GM21390 (cell line): ENCODE data around the gene BSN.
"Not testable (repeated sequence)": the region's sequence is repeated elsewhere in the genome, so short reads cannot be mapped to it uniquely, and the experiment has no call there.

Experiments used
- ATAC-seq: cut with Tn5 transposase; IDR thresholded peaks from one replicate; pipeline ENCODE4 v1.9.1; 2021; ENCODE audit not compliant: unreplicated experiment

BSN gene

DNA sequence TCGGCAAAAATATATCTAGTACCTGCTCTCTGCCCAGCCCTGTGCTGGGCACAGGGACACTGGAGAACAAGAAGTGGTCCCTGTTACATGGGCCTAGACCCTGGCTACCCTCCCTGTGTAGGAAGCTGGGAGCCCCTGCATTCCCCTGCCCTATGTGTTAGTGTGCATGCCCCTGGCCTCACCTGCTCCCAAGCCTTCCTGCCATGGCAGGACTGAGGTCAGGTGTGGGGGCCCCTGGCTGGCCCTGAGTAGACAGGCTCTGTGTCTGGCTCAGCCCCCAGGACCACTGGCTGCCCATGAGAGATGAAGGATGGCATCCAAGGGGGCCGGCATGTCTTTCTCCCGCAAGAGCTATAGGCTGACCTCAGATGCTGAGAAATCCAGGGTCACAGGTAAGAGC lies 136.6 kb downstream of the BSN start:
- not testable (repeated sequence) for ATAC-seq

GRCh38 chr3:49691481-49691880 lies 137.2 kb downstream of the BSN start:
- not testable (repeated sequence) for ATAC-seq

DNA sequence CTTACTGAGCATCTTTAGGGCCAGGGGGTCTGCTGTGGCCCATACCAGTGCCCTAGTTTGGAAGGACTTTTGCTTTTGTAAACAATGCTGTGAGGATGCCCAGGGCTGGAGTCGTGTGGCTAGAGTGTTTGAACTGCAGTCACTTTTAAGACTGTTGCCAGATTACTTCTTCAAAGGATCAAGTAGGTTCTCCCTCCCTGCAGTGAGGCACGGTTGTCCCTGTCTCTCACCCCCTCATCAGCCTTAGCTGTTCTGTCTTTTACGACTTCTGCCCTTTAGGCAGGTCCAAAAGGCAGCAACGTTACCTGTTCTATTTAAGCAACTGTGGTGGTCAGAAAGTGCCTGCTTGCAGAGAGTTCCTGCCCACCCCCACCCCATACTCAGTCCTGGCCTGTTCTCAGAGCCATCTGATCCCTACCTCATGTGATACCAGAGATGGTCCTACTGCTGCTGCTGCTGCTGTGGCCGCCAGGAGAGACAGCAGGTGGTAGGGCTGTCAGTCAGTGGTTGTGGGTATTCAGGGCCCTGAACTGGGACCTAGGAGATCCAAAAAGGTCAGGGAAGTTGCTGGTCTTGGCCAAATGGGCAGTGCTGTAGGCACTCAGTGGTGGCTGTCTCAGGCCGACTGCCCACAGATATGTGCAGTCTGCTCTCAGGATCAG lies 140.3 kb downstream of the BSN start:
- not testable (repeated sequence) for ATAC-seq

DNA sequence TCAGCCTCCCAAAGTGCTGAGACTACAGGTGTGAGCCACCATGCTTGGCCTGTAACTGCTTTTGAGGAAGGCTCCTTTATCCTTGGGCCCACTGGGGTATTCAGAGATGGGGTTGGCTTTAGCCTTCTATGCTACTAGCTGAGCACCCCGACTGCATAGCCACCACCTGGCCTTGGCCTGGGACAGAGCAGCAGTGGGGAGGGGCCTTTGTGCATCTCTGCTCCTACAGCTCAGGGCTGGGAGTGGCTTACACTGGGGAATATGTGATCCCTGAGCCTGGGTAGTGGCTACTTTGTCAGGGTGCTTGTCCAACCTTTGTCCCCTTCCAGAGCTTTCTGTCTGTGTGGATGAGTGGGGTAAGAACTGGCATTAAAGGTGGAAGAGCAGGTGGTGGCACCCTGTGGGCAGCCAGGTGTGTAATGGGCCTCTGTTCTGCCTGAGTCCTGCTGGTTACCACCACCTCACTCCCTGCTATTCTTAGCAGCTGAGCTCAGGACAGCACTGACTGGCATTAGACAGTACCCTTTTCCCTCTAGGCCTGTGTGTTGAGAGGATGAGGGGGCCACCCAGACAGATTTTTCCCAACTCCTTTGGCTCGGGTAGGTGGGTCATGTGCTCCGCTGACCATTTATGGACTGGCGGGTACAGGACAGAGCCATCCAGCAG lies 141.2 kb downstream of the BSN start:
- ATAC-seq, result not testable (repeated sequence)

- no peak for ATAC-seq
These were observed 145.2 kb downstream of the BSN start for GRCh38 chr3:49699281-49699979.

DNA sequence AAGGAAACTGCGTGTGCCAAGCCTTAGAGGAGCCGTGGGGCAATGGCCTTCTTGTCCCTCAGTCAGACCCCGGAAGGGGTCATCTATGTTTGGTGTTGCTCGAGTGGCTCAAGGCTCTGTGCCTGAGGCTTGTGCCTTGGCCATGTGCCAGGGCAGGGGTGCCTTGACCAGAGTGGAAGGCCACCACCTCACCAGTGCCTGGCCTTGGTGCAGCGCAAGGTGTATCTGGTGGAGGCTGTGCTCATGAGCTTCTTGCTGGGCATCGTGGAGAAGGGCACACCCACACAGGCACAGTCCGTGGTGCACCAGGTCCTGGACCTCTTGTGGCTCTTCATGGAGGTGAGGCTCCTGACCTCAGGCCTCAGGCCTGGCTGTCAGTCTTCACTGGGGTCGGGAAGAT lies 145.7 kb downstream of the BSN start:
- no peak for ATAC-seq

DNA sequence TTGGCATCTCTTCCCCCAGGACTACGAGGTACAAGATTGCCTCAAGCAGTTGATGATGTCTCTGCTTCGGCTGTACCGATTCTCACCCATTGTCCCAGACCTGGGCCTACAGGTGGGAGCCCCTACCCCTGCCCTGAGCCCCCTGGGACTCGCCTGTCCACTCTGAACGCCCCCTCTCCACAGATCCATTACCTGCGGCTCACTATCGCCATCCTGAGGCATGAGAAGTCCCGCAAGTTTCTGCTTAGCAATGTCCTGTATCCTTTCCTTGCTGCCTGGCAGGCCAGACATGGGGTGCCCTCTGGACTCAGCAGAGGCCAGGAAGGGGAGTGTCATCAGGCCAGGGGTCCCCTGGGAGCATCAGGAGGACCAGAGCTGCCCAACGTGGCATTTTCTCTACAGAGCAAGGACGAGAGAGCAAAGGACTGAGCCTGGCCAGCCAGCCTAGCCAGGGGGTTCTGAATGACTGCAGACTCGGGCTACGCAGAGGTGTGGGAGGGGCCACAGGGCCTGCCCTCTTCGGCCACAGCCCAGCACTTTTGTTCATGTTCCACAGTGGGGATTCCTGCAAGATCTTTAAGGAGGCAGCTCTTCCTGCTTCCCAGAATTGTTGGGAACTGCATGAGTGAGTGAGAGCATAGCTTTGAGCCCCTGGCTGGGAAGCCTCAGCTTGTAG lies 146.3 kb downstream of the BSN start:
- ATAC-seq, result no peak

GRCh38 chr3:49701388-49702077 lies 147.3 kb downstream of the BSN start:
- ATAC-seq, result no peak

GRCh38 chr3:49702672-49703071 lies 148.4 kb downstream of the BSN start:
- no peak for ATAC-seq

DNA sequence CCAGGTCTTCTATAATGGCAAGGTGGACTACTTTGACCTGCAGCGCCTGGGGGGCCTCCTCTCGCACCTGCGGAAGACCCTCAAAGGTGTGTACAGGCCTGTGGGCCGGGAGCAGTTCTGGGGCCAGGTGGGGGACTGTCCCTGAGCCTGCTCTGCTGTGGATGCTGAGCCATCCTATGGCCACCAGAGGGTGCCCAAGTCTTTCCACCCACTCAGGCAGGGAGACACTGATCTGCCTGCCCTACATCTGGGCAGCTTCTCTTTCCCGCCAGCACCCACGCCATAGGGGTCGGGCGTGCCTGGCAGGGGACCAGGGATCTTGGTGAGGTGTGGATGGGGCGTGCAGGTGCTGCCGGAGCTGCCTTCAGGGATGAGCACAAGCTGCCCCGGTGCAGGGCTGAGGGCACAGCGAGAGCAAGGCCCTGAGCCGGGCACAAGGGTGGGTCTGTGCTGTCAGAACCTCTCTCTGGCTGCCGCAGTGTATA lies 149.2 kb downstream of the BSN start:
- ATAC-seq, result no peak

DNA sequence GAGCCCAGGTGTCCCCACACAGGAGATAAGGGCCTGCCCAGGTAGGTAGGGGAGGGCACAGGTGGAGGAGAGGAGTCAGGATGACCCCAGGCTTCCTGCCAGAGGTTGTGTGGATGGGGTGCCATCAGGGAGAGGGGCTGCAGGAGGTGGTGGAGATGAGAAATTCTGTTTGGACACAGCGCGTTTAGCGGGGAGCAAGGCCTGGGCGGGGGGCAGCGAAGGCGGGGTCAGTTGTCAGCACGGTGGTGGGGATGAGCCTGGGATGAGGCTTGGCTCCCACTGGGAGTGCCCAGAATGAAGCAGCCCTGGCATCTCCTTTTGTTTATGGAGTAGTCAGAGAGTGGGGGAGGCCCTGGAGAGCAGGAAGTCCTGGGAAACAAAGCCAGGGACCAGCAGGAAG lies 149.7 kb downstream of the BSN start:
- ATAC-seq, result no peak

DNA sequence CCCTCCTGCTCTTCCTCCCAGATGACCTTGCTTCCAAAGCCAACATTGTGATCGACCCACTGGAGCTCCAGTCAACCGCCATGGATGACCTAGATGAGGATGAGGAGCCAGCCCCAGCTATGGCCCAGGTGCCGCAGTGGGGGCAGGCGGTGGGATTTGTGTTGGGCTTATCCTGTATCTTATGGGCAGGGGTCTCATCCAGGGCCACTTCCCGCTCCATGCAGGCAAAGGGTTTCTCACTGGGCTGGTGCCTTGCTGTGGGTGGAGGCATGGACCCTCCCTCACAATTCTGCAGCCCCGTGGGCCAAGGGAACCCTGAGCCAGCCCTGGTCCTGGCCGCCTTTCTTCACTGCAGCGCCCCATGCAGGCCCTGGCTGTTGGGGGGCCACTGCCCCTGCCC lies 150.4 kb downstream of the BSN start:
- no peak for ATAC-seq

DNA sequence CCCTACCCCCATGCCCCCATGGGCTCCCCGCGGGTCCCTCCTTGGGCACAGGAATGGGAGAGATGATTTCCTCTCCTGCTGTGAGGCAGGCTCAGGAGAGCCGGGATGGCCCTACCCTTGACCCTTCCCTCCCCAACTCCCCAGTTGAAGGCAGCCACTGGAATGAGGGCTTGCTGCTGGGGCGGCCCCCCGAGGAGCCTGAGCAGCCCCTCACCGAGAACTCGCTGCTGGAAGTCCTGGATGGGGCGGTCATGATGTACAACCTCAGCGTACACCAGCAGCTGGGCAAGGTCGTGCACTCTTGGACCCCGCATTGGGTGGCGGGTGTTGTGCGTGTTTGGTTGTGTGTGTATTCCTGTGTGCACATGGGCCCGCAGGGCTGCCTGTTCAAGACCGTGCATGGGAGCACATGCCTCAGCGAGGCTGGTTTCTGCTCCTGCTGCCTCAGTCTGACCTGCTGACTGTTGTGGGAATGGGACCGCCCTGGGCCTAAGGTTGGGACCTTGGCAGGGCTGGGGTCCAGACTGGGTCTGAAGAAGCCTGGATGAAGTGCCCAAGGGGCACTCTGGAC lies 151.2 kb downstream of the BSN start:
- no peak for ATAC-seq

DNA sequence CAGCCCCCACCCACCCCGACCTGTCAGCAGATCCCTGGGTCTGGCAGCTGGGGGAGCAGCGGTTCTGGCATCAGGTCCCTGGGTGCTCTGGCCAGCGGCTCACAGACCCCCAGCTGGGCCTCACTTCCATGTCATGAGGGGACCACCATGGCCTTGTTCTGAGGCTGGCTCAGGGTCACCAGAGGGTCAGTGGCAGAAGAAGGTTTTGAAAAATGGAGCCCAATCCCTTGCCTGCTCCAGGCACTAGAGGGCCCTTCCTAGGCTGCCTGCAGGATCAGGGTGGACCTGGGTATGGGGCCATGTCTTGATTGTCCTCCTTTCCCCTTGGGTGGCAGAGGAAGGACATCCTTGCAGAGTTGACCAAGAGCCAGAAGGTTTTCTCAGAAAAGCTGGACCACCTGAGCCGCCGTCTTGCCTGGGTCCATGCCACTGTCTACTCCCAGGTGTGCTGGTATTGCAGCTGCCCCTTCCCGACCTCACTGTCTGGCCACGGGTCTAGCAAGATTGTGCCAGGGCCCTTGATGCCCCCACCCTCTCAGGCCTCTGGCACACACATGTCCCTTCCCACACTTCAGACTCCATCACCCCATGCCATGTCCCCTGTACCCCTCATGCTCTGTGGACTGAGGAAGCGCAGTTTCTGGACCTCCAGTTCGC lies 152.3 kb downstream of the BSN start:
- ATAC-seq, result no peak

GRCh38 chr3:49707113-49707480 lies 152.8 kb downstream of the BSN start:
- ATAC-seq, result no peak

DNA sequence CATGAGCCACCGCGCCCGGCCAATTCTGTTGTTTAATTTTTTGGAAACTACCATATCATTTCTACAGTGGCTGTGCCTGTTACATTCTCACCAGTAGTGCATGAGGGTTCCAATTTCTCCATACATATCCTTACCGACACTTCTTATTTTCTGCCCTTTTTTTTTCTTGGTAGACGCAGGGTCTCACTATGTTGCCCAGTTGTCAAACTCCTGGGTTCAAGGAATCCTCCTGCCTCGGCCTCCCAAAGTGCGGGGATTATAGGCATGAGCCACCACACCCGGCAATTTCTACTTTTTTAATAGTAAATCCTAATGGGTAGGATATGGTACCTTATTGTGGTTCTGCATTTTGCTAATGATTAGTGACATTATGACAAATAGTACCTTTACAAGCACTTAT lies 155.6 kb downstream of the BSN start:
- ATAC-seq, result no peak

- ATAC-seq, result no peak
These were observed 157.2 kb downstream of the BSN start for GRCh38 chr3:49711489-49711888.

GRCh38 chr3:49712166-49712565 lies 157.9 kb downstream of the BSN start:
- ATAC-seq, result no peak

- no peak for ATAC-seq
These were observed 158.5 kb downstream of the BSN start for GRCh38 chr3:49712631-49713317.
